GM18517 (cell line): ENCODE results near the gene IGIP.
A peak's percentile ranks its signal among the peaks of the same experiment; 100 is the strongest.

Experiments used
- ATAC-seq: cut with Tn5 transposase; IDR thresholded peaks from one replicate; pipeline ENCODE4 v1.9.1; 2021; ENCODE audit warnings: mild to moderate bottlenecking, moderate library complexity; ENCODE audit not compliant: unreplicated experiment

Gene IGIP

GRCh38 chr5:140162275-140162674 lies 36.5 kb downstream of the IGIP start:
- no peak for ATAC-seq

GRCh38 chr5:140162781-140163180 lies 37.0 kb downstream of the IGIP start:
- no peak for ATAC-seq

- ATAC-seq: no peak
These were observed 39.6 kb downstream of the IGIP start for GRCh38 chr5:140165101-140165922.

- ATAC-seq: no peak
These were observed 40.2 kb downstream of the IGIP start for GRCh38 chr5:140165923-140166270.

GRCh38 chr5:140166911-140167310 lies 41.2 kb downstream of the IGIP start:
- ATAC-seq: no peak

GRCh38 chr5:140168371-140168770 lies 42.6 kb downstream of the IGIP start:
- ATAC-seq: no peak

- no peak for ATAC-seq
These were observed 43.7 kb downstream of the IGIP start for GRCh38 chr5:140169410-140169809.

- no peak for ATAC-seq
These were observed 46.7 kb downstream of the IGIP start for GRCh38 chr5:140172483-140172882.

GRCh38 chr5:140174014-140174413 lies 48.3 kb downstream of the IGIP start:
- ATAC-seq: no peak

- ATAC-seq: peak; percentile 80
These were observed 49.0 kb downstream of the IGIP start, which contains the start of gene CYSTM1 for GRCh38 chr5:140174465-140175366. CYSTM1 (plus strand) TSS chr5:140175188; CDS start chr5:140194466, 19,278 bp downstream.

GRCh38 chr5:140175367-140176030 lies 49.8 kb downstream of the IGIP start:
- peak; percentile 47 for ATAC-seq

GRCh38 chr5:140176031-140176387 lies 50.3 kb downstream of the IGIP start:
- ATAC-seq: no peak

GRCh38 chr5:140178086-140178410 lies 52.3 kb downstream of the IGIP start:
- no peak for ATAC-seq

- ATAC-seq: no peak
These were observed 52.9 kb downstream of the IGIP start for GRCh38 chr5:140178482-140179116.
